Measurements from ENCODE around the gene SNTG2. TPM values are rescaled to one million over a fixed set of nuclear protein-coding genes. Genes with fewer than 3 reads are reported as not detected.
"Not testable (repeated sequence)": the region's sequence is repeated elsewhere in the genome, so short reads cannot be mapped to it uniquely, and the experiment has no call there.

The SNTG2 gene
- total and polyA plus RNA-seq, 7 donors: 0.26 to 1.7 (median 0.73) TPM; not detected in 2

GRCh38 chr2:1407950-1408675 is 457.5 kb downstream of the SNTG2 start:
- H3K27me3 ChIP-seq (ENCODE audit: insufficient read depth in 3 of 3, low read length in 2 of 3): peaks cover 0 to 3% (median 0%) of the 10 kb centered on the region in 3 donors
- no peak for TF ChIP-seq CTCF (IDR thresholded peaks at IDR 0.05)
- ATAC-seq (no peak), DNase-seq (no peak)
- H3K4me1 ChIP-seq: no peaks in the 10 kb centered on the region
- H3K9me3 ChIP-seq: no peaks in the 10 kb centered on the region
- intact Hi-C loops (cut with DNase I): no loop called here
- H3K36me3 ChIP-seq (ENCODE audit: insufficient read depth in 1 of 2, low read depth in 1 of 2): no peaks in the 10 kb centered on the region
- H3K27ac ChIP-seq: no peak overlapping the region
- WGBS, 3 donors: 59 to 66% (median 66%) methylated on average over 16 of the region's 16 CpGs
- no peak overlapping the region for H3K4me3 ChIP-seq

DNA sequence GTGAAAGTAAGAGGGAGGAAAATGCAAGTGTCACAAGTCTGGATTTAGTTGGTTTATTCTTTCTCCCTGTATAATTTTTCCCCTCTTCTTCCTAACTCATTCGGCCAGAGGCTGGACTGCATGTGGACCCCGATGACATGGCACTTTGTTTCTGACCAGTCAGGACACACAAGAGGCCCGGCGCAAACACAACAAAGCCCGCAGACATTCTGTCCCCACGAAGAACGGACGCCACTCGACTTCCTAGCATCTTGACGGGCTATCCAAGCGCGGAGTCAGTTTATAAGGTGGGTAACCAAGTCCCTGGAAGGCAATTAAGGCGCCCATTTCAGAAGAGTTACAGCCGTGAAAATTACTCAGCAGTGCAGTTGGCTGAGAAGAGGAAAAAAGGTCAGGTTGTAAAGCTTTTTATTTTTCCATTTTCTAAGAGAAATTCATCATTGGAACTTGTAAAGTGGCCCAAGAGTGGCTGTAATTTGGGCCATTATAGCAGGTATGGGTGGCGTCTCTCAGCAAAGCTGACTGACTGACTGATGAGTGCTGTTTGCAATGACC is 462.6 kb downstream of the SNTG2 start, which contains the start of gene TPO:
TSS of gene TPO (plus strand) at position 308 of the 555 bp plus-strand sequence. CDS start 946 bp downstream, outside the sequence.
- WGBS, 3 donors: 65 to 69% (median 68%) methylated on average over 15 of the region's 15 CpGs
- H3K27ac ChIP-seq: no peak within 1 kb of the TSS
- no peaks in the 10 kb centered on the region for H3K4me1 ChIP-seq
- no peaks in the 10 kb centered on the region for H3K36me3 ChIP-seq (ENCODE audit: insufficient read depth in 1 of 2, low read depth in 1 of 2)
- TF ChIP-seq CTCF (IDR thresholded peaks at IDR 0.05): no peak
- no peak for DNase-seq
- intact Hi-C loops (cut with DNase I): no loop called here
- H3K27me3 ChIP-seq (ENCODE audit: insufficient read depth in 3 of 3, low read length in 2 of 3): no peaks in the 10 kb centered on the region
- H3K4me3 ChIP-seq: no peak within 1 kb of the TSS
- H3K9me3 ChIP-seq: no peaks in the 10 kb centered on the region
- no peak for ATAC-seq

DNA sequence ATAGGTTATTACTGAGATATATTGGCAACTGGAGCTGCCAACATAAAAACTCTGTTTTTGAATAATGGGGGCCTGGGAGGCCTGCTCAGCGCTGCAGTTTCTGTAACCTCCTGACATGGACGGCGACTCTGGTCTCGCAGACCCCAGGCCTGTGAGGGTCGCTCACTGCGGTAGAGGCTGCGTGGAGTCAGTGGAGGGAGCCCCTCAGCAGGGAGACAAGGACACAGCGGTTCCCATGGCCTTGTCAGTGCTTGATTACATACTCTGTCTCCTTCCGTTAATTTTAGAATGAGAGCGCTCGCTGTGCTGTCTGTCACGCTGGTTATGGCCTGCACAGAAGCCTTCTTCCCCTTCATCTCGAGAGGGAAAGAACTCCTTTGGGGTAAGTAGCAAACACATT is 463.5 kb downstream of the SNTG2 start:
- 68 to 70% (median 70%) methylated on average over 13 of the region's 13 CpGs for WGBS, 3 donors
- Histone ChIP-seq H3K4me3 (no peak overlapping the region), H3K27ac (no peak overlapping the region), H3K27me3 (ENCODE audit: insufficient read depth in 3 of 3, low read length in 2 of 3) (no peaks in the 10 kb centered on the region), H3K4me1 (no peaks in the 10 kb centered on the region), H3K9me3 (no peaks in the 10 kb centered on the region), H3K36me3 (ENCODE audit: insufficient read depth in 1 of 2, low read depth in 1 of 2) (no peaks in the 10 kb centered on the region)
- ATAC-seq: no peak
- intact Hi-C loops (cut with DNase I): no loop called here
- no peak for DNase-seq
- TF ChIP-seq CTCF (IDR thresholded peaks at IDR 0.05): no peak

DNA sequence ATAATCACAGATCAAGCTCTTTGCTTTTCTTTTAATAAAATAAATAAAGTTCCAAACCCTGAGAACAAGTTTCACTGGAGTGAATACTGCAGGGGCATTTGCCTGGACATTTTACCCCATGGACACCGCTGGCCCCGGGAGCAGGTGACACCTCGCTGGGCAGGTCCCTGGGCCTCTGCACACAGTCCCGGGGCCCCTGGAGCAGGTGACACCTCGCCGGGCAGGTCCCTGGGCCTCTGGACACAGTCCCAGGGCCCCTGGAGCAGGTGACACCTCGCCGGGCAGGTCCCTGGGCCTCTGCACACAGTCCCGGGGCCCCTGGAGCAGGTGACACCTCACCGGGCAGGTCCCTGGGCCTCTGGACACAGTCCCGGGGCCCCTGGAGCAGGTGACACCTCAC is 464.3 kb downstream of the SNTG2 start:
- H3K36me3 ChIP-seq (ENCODE audit: insufficient read depth in 1 of 2, low read depth in 1 of 2); DNase-seq; H3K9me3 ChIP-seq; ATAC-seq; H3K4me1 ChIP-seq; H3K27me3 ChIP-seq (ENCODE audit: insufficient read depth in 3 of 3, low read length in 2 of 3); intact Hi-C loops (cut with DNase I); H3K27ac ChIP-seq; H3K4me3 ChIP-seq: not testable (repeated sequence)
- 86 to 95% (median 88%) methylated on average over 11 of the region's 11 CpGs for WGBS, 3 donors

DNA sequence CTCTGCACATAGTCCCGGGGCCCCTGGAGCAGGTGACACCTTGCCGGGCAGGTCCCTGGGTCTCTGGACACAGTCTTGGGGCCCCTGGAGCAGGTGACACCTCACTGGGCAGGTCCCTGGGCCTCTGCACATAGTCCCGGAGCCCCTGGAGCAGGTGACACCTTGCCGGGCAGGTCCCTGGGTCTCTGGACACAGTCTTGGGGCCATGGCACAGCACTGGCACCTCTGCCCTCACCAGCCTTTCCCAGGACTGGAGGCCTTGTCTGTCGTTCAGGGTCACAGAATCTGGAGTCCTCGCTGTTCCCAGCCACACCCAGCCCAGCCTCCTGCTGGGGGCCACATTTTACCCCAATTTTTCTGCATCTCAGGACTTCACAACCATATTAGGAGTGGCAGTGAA is 464.9 kb downstream of the SNTG2 start:
- Histone ChIP-seq H3K36me3 (ENCODE audit: insufficient read depth in 1 of 2, low read depth in 1 of 2) (no peaks in the 10 kb centered on the region), H3K27me3 (ENCODE audit: insufficient read depth in 3 of 3, low read length in 2 of 3) (no peaks in the 10 kb centered on the region), H3K9me3 (no peaks in the 10 kb centered on the region), H3K4me1 (no peaks in the 10 kb centered on the region), H3K27ac (no peak overlapping the region), H3K4me3 (no peak overlapping the region)
- TF ChIP-seq CTCF (IDR thresholded peaks at IDR 0.05): no peak
- 58 to 87% (median 83%) methylated on average over 3 to 6 of the region's 6 CpGs for WGBS, 3 donors
- ATAC-seq (no peak), DNase-seq (no peak)
- intact Hi-C loops (cut with DNase I): no loop called here
